ENCODE measurements around the gene CTSW. TPM values are rescaled to one million over a fixed set of nuclear protein-coding genes. Genes with fewer than 3 reads are reported as not detected.
A peak's percentile ranks its signal among the peaks of the same experiment; 100 is the strongest.

CTSW gene
- total and polyA plus RNA-seq, 2 donors (not counting 1 experiment from before 2014, with no cell fraction given) = 0.84 to 4.6 TPM

DNA sequence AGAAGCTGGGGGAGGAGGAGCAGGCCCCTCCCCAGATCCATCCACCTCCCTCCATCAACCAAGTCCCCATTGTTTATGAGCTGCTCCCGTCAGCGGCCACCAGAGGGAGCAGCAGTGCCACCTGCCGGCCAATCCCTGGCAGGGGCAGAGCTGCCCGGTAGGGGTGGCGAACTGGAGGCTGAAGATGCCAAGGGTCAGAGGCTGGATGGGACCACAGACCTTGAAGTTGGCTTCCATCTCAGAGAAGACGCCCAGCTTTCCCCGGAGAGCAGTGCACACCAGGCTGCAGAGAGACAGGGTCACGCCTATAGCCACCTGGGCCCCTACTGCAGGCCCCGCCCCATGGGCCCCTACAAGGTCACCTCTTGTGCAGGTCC, 5.1 kb downstream of the CTSW start:
- Mint-ChIP-seq H3K9me3 (ENCODE audit: insufficient read depth) (no peaks in the 10 kb centered on the region), H3K27ac (peak overlapping the region; percentile 83), H3K4me1 (peaks cover 51% of the 10 kb centered on the region), H3K27me3 (no peaks in the 10 kb centered on the region), H3K4me3 (peak overlapping the region; percentile 67)
- Histone ChIP-seq H2AFZ (ENCODE audit: insufficient read depth, low read depth, low read length, poor library complexity, severe bottlenecking) (no peak overlapping the region), H3K27ac (ENCODE audit: low read length in 2 of 2) (peak overlapping the region in 1 of 2 donors; percentile 42), H3K79me2 (ENCODE audit: control insufficient read depth, insufficient read depth, low read length) (peaks cover 24% of the 10 kb centered on the region), H3K4me2 (replicated peaks; ENCODE audit: low read depth, low read length, poor library complexity, severe bottlenecking) (peak overlapping the region; percentile 10), H3K4me1 (ENCODE audit: control insufficient read depth in 2 of 2, insufficient read depth in 2 of 2, low read length in 2 of 2) (peaks cover 25 to 45% of the 10 kb centered on the region in 2 donors), H3K36me3 (replicated peaks in 1 of 2; ENCODE audit: control extremely low read depth in 1 of 2, control insufficient read depth in 1 of 2, extremely low read depth in 1 of 2, insufficient read depth in 2 of 2, low read length in 1 of 2) (peaks cover 0 to 31% of the 10 kb centered on the region in 2 experiments), H4K20me1 (ENCODE audit: control insufficient read depth, insufficient read depth, low read length, poor library complexity, severe bottlenecking) (peaks cover 5% of the 10 kb centered on the region), H3K27me3 (replicated peaks in 1 of 4; ENCODE audit: control extremely low read depth in 1 of 4, control insufficient read depth in 3 of 4, insufficient read depth in 4 of 4, low read length in 3 of 4) (no peaks in the 10 kb centered on the region), H3K4me3 (ENCODE audit: control extremely low read depth in 1 of 5, extremely low read depth in 1 of 5, insufficient read depth in 1 of 5, low read depth in 2 of 5, low read length in 4 of 5) (no peak overlapping the region), H3K9me3 (ENCODE audit: control extremely low read depth in 1 of 3, control insufficient read depth in 2 of 3, insufficient read depth in 1 of 3, low read length in 2 of 3) (no peaks in the 10 kb centered on the region), H3K9ac (ENCODE audit: low read length) (no peak overlapping the region)
- WGBS (ENCODE audit: insufficient coverage) = 24% methylated on average over 9 of the region's 9 CpGs
- ChIA-PET CTCF (interaction anchor here (0.5 to 15.5 kb wide), 45 partner anchors 11 to 323 kb away, joined by 3 to 244 read pairs (median 9); partner anchors contain the start of genes AP5B1, BANF1, C11orf68 and CFL1), POLR2A (interaction anchor here (0.5 to 3.3 kb wide), 7 partner anchors 11 to 255 kb away, joined by 3 to 13 read pairs (median 6); partner anchors contain the start of genes C11orf68, CFL1, KAT5 and MUS81)
- ATAC-seq (ENCODE audit: low read depth) (peak; percentile 48), DNase-seq (peak; percentile 89)
- intact Hi-C loops (cut with micrococcal nuclease) = loop anchor here (1.0 kb wide), 4 partner anchors 24 to 178 kb away; partner anchors contain the start of gene MUS81
- TF ChIP-seq EZH2 (IDR thresholded peaks at IDR 0.05; ENCODE audit: borderline replicate concordance, insufficient read depth, low read depth, low read length, poor library complexity, severe bottlenecking) = no peak
- TF ChIP-seq, protein P1, sequence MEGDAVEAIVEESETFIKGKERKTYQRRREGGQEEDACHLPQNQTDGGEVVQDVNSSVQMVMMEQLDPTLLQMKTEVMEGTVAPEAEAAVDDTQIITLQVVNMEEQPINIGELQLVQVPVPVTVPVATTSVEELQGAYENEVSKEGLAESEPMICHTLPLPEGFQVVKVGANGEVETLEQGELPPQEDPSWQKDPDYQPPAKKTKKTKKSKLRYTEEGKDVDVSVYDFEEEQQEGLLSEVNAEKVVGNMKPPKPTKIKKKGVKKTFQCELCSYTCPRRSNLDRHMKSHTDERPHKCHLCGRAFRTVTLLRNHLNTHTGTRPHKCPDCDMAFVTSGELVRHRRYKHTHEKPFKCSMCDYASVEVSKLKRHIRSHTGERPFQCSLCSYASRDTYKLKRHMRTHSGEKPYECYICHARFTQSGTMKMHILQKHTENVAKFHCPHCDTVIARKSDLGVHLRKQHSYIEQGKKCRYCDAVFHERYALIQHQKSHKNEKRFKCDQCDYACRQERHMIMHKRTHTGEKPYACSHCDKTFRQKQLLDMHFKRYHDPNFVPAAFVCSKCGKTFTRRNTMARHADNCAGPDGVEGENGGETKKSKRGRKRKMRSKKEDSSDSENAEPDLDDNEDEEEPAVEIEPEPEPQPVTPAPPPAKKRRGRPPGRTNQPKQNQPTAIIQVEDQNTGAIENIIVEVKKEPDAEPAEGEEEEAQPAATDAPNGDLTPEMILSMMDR (IDR thresholded peaks at IDR 0.05) = peak; percentile 99

DNA sequence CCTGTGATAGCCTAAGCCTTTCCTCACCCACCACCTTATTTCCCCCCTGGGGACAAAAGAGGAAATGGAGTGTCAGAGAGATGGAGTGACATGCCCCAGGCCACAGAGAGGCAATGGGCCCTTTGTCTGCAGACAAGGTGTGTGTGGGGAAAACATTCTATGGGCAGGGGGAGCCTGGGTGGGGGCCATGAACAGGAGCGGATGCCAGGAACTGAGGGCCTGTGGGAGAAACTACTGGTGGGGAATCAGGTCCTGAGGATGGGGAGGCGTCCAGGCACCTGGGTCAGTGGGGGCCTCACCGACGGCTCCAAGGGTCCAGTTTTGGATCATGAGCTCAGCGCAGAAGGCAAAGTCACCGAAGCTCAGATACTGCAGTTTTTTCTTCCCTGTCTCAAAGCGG, 5.6 kb downstream of the CTSW start:
- Histone ChIP-seq H3K4me3 (ENCODE audit: control extremely low read depth in 1 of 5, extremely low read depth in 1 of 5, insufficient read depth in 1 of 5, low read depth in 2 of 5, low read length in 4 of 5) (no peak overlapping the region), H3K79me2 (ENCODE audit: control insufficient read depth, insufficient read depth, low read length) (peaks cover 24% of the 10 kb centered on the region), H3K4me2 (replicated peaks; ENCODE audit: low read depth, low read length, poor library complexity, severe bottlenecking) (peak overlapping the region; percentile 10), H3K27ac (ENCODE audit: low read length in 2 of 2) (peak overlapping the region in 1 of 2 donors; percentile 42), H3K9ac (ENCODE audit: low read length) (no peak overlapping the region), H2AFZ (ENCODE audit: insufficient read depth, low read depth, low read length, poor library complexity, severe bottlenecking) (no peak overlapping the region), H3K36me3 (replicated peaks in 1 of 2; ENCODE audit: control extremely low read depth in 1 of 2, control insufficient read depth in 1 of 2, extremely low read depth in 1 of 2, insufficient read depth in 2 of 2, low read length in 1 of 2) (peaks cover 0 to 31% of the 10 kb centered on the region in 2 experiments), H3K27me3 (replicated peaks in 1 of 4; ENCODE audit: control extremely low read depth in 1 of 4, control insufficient read depth in 3 of 4, insufficient read depth in 4 of 4, low read length in 3 of 4) (no peaks in the 10 kb centered on the region), H3K4me1 (ENCODE audit: control insufficient read depth in 2 of 2, insufficient read depth in 2 of 2, low read length in 2 of 2) (peaks cover 30 to 46% of the 10 kb centered on the region in 2 donors), H4K20me1 (ENCODE audit: control insufficient read depth, insufficient read depth, low read length, poor library complexity, severe bottlenecking) (peaks cover 5% of the 10 kb centered on the region), H3K9me3 (ENCODE audit: control extremely low read depth in 1 of 3, control insufficient read depth in 2 of 3, insufficient read depth in 1 of 3, low read length in 2 of 3) (no peaks in the 10 kb centered on the region)
- H3K4me1 Mint-ChIP-seq = peaks cover 55% of the 10 kb centered on the region
- 99% methylated on average over 7 of the region's 7 CpGs for WGBS (ENCODE audit: insufficient coverage)
- intact Hi-C loops (cut with micrococcal nuclease) = no loop called here
- no peaks in the 10 kb centered on the region for H3K9me3 Mint-ChIP-seq (ENCODE audit: insufficient read depth)
- TF ChIP-seq, protein P1 (IDR thresholded peaks at IDR 0.05) = no peak
- TF ChIP-seq EZH2 (IDR thresholded peaks at IDR 0.05; ENCODE audit: borderline replicate concordance, insufficient read depth, low read depth, low read length, poor library complexity, severe bottlenecking) = no peak
- DNase-seq (no peak), ATAC-seq (ENCODE audit: low read depth) (no peak)
- CTCF ChIA-PET = interaction anchor here (0.5 to 15.5 kb wide), 43 partner anchors 10 to 324 kb away, joined by 3 to 244 read pairs (median 9); partner anchors contain the start of genes AP5B1, BANF1, C11orf68 and CFL1
- no peak overlapping the region for H3K4me3 Mint-ChIP-seq
- POLR2A ChIA-PET = interaction anchor here (0.5 to 3.3 kb wide), 4 partner anchors 12 to 174 kb away, joined by 4 to 13 read pairs (median 10); partner anchors contain the start of genes CFL1, KAT5 and MUS81
- H3K27me3 Mint-ChIP-seq = no peaks in the 10 kb centered on the region
- peak overlapping the region; percentile 15 for H3K27ac Mint-ChIP-seq

Data from B cell (primary cell).